Anterior cingulate cortex (tissue), 58 donors: ENCODE measurements around the gene GALNT6.
A peak's percentile ranks its signal among the peaks of the same experiment; 100 is the strongest.
"Not testable (repeated sequence)": the region's sequence is repeated elsewhere in the genome, so short reads cannot be mapped to it uniquely, and the experiment has no call there.

Experiments used
- DNase-seq, 58 donors: peaks; one replicate each; lab custom pipeline; 2025; lab: John Stamatoyannopoulos, UW

Gene GALNT6

GRCh38 chr12:51326698-51327439 is 64.3 kb downstream of the GALNT6 start:
- peak in 14 of 58 donors; percentile 1 to 52 (median 16) for DNase-seq

GRCh38 chr12:51324953-51325352 is 66.3 kb downstream of the GALNT6 start:
- no peak for DNase-seq

- DNase-seq: peak in 11 of 58 donors; percentile 3 to 13 (median 6)
Measured at GRCh38 chr12:51323966-51324895, 67.0 kb downstream of the GALNT6 start, which contains the start of gene BIN2. Gene BIN2, minus strand, starts transcription at chr12:51324174. Its CDS starts 72 bp downstream, at chr12:51324102.

GRCh38 chr12:51323317-51323960 is 67.8 kb downstream of the GALNT6 start:
- no peak for DNase-seq

- DNase-seq: no peak
Measured at GRCh38 chr12:51322452-51322851, 68.8 kb downstream of the GALNT6 start.

- DNase-seq: no peak
Measured at GRCh38 chr12:51321882-51322281, 69.3 kb downstream of the GALNT6 start.

GRCh38 chr12:51320695-51321320 is 70.4 kb downstream of the GALNT6 start:
- no peak for DNase-seq

- DNase-seq: no peak
Measured at GRCh38 chr12:51320311-51320694, 70.9 kb downstream of the GALNT6 start.

GRCh38 chr12:51318846-51319599 is 72.2 kb downstream of the GALNT6 start:
- DNase-seq: no peak

GRCh38 chr12:51318057-51318806 is 73.0 kb downstream of the GALNT6 start:
- not testable (repeated sequence) for DNase-seq

GRCh38 chr12:51311389-51311788 is 79.8 kb downstream of the GALNT6 start:
- no peak for DNase-seq

- DNase-seq: no peak
Measured at GRCh38 chr12:51307655-51308593, 83.3 kb downstream of the GALNT6 start.

- DNase-seq: no peak
Measured at GRCh38 chr12:51306507-51306906, 84.7 kb downstream of the GALNT6 start.
